HepG2 (cell line): ENCODE measurements around the gene BAIAP2L1. TPM values are rescaled to one million over a fixed set of nuclear protein-coding genes. Genes with fewer than 3 reads are reported as not detected.
A peak's percentile ranks its signal among the peaks of the same experiment; 100 is the strongest.

ENCODE experiments used
- DZIP1 ChIP-seq: sonication (generic); formaldehyde crosslinking; IDR thresholded peaks from 2 replicates; pipeline ENCODE4 v1.5.0; 2020; ENCODE audit warnings: mild to moderate bottlenecking, missing genetic modification reagents
- ETV5 ChIP-seq: IDR thresholded peaks from 2 replicates; pipeline ENCODE4 v1.6.1; 2018; ENCODE audit warnings: missing biosample characterization, missing genetic modification reagents, inconsistent platforms, borderline replicate concordance
- KAT2B ChIP-seq: fragments of 150-350 bp; IDR thresholded peaks from 2 replicates; pipeline ENCODE4 v1.6.1; 2014; ENCODE audit warnings: low read depth, low read length, borderline replicate concordance
- MAFF ChIP-seq: IDR thresholded peaks from 2 replicates; pipeline ENCODE4 v1.6.1; 2011; ENCODE audit warnings: low read depth, low read length, improper control_type of control experiment
- MAFK ChIP-seq, 2 experiments: IDR thresholded peaks in 1 of 2; conservative IDR thresholded peaks in 1 of 2; 2 replicates each; pipeline ENCODE4 v1.6.1; 2011; ENCODE audit warnings: improper control_type of control experiment in 2 of 2, low read length in 2 of 2
- PHF20 ChIP-seq: sonication (generic); formaldehyde crosslinking; IDR thresholded peaks from 2 replicates; pipeline ENCODE4 v1.5.0; 2020; ENCODE audit warnings: mild to moderate bottlenecking, missing genetic modification reagents
- PRMT3 ChIP-seq: sonication (generic); formaldehyde crosslinking; IDR thresholded peaks from 2 replicates; pipeline ENCODE4 v1.8.1; 2022; ENCODE audit warnings: low read depth, mild to moderate bottlenecking, moderate library complexity, missing genetic modification reagents, borderline replicate concordance
- RBM39 ChIP-seq: fragments of 200-400 bp; formaldehyde crosslinking; IDR thresholded peaks from one replicate; pipeline ENCODE4 v1.6.1; 2018; ENCODE audit warnings: antibody characterized with exemption, mild to moderate bottlenecking, low read depth, low read length; ENCODE audit not compliant: poor library complexity, severe bottlenecking
- SIX1 ChIP-seq: sonication (generic); formaldehyde crosslinking; IDR thresholded peaks from 2 replicates; pipeline ENCODE4 v1.4.0; 2020; ENCODE audit warnings: missing genetic modification reagents, borderline replicate concordance
- ZNF468 ChIP-seq: sonication (generic); formaldehyde crosslinking; IDR thresholded peaks from 2 replicates; pipeline ENCODE4 v1.8.0; 2022; ENCODE audit warnings: mild to moderate bottlenecking, moderate library complexity, missing genetic modification reagents
- ZNF562 ChIP-seq: sonication (generic); formaldehyde crosslinking; IDR thresholded peaks from 2 replicates; pipeline ENCODE4 v1.8.0; 2022; ENCODE audit warnings: missing genetic modification reagents, borderline replicate concordance
- ZNF687 ChIP-seq: sonication (generic); formaldehyde crosslinking; IDR thresholded peaks from 2 replicates; pipeline ENCODE4 v1.5.1; 2020; ENCODE audit warnings: mild to moderate bottlenecking, missing genetic modification reagents, moderate library complexity
- ZNF780A ChIP-seq: sonication (generic); formaldehyde crosslinking; IDR thresholded peaks from 2 replicates; pipeline ENCODE4 v1.8.0; 2022; ENCODE audit warnings: mild to moderate bottlenecking, missing genetic modification reagents, moderate library complexity
- ZNF83 ChIP-seq: sonication (generic); formaldehyde crosslinking; IDR thresholded peaks from 2 replicates; pipeline ENCODE4 v1.4.0; 2020; ENCODE audit warnings: missing genetic modification reagents, mild to moderate bottlenecking, borderline replicate concordance
- ZNF841 ChIP-seq: sonication (generic); formaldehyde crosslinking; IDR thresholded peaks from 2 replicates; pipeline ENCODE4 v1.8.1; 2023; ENCODE audit warnings: missing genetic modification reagents, borderline replicate concordance
- polyA plus RNA-seq, 8 experiments: library from polyadenylated mRNA; depleted of rRNA in 3 of 8; stranded (reverse) in 7 of 8; unstranded in 1 of 8; fragments of >200 nt; fragmentation: Illumina TruSeq in 4 of 8; extraction: Trizol in 4 of 8; gene quantifications; 2 replicates each; pipeline versions ENCODE4 v1.2.1 to v1.2.3, GENCODE V29; 2011 to 2016; ENCODE audit warnings: low read depth in 4 of 8, missing spikeins in 1 of 8, mixed read lengths in 1 of 8; ENCODE audit not compliant: insufficient read depth in 1 of 8
- total RNA-seq, 5 experiments: library from RNA; depleted of rRNA; stranded (reverse); fragments of >200 nt; fragmentation: Illumina TruSeq; extraction: Trizol; gene quantifications; 2 replicates each; pipeline ENCODE4 v1.2.3, GENCODE V29; 2016; ENCODE audit warnings: low read depth in 1 of 5
- TF ChIP-seq, protein P1 (sequence below): IDR thresholded peaks from 2 replicates; pipeline ENCODE4 v1.6.1; 2016; ENCODE audit warnings: low read depth, borderline replicate concordance
- TF ChIP-seq, protein P2 (sequence below): sonication (generic); formaldehyde crosslinking; IDR thresholded peaks from 2 replicates; pipeline ENCODE4 v1.8.0; 2022; ENCODE audit warnings: mild to moderate bottlenecking, missing genetic modification reagents; ENCODE audit not compliant: insufficient replicate concordance

The BAIAP2L1 gene
- total and polyA plus RNA-seq, 2 of the 13 experiments (the other 11 are each of a cell fraction or from before 2014, with no cell fraction given), result 13.0 to 21.5 TPM

- TF ChIP-seq DZIP1 (CRISPR knock-in tag), result no peak
- no peak for TF ChIP-seq SIX1 (CRISPR knock-in tag)
- TF ChIP-seq ZNF687 (CRISPR knock-in tag), result peak; percentile 24; the same call in 1 of the 2 replicates
- no peak for TF ChIP-seq KAT2B
- no peak for TF ChIP-seq PHF20 (CRISPR knock-in tag)
- TF ChIP-seq, protein P1, sequence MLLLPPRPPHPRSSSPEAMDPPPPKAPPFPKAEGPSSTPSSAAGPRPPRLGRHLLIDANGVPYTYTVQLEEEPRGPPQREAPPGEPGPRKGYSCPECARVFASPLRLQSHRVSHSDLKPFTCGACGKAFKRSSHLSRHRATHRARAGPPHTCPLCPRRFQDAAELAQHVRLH, result no peak
- no peak for TF ChIP-seq ZNF468 (CRISPR knock-in tag)
- TF ChIP-seq ZNF780A (CRISPR knock-in tag), result no peak
- TF ChIP-seq PRMT3 (CRISPR knock-in tag), result no peak
- no peak for TF ChIP-seq MAFF
- no peak for TF ChIP-seq RBM39
- TF ChIP-seq ETV5 (CRISPR knock-in tag), result no peak
- TF ChIP-seq ZNF83, result no peak
- TF ChIP-seq ZNF841 (CRISPR knock-in tag), result no peak
- TF ChIP-seq MAFK (conservative IDR thresholded peaks at IDR 0.05 in 1 of 2, IDR thresholded peaks at IDR 0.05 in 1 of 2; ENCODE audit: low read length in 2 of 2), result no peak
- TF ChIP-seq, protein P2, sequence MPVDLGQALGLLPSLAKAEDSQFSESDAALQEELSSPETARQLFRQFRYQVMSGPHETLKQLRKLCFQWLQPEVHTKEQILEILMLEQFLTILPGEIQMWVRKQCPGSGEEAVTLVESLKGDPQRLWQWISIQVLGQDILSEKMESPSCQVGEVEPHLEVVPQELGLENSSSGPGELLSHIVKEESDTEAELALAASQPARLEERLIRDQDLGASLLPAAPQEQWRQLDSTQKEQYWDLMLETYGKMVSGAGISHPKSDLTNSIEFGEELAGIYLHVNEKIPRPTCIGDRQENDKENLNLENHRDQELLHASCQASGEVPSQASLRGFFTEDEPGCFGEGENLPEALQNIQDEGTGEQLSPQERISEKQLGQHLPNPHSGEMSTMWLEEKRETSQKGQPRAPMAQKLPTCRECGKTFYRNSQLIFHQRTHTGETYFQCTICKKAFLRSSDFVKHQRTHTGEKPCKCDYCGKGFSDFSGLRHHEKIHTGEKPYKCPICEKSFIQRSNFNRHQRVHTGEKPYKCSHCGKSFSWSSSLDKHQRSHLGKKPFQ, result no peak
- TF ChIP-seq ZNF562 (CRISPR knock-in tag), result no peak
These were observed 40.4 kb downstream of the BAIAP2L1 start (continued) for GRCh38 chr7:98360221-98361130.
